ENCODE results near the gene ARMH4.

Gene ARMH4

DNA sequence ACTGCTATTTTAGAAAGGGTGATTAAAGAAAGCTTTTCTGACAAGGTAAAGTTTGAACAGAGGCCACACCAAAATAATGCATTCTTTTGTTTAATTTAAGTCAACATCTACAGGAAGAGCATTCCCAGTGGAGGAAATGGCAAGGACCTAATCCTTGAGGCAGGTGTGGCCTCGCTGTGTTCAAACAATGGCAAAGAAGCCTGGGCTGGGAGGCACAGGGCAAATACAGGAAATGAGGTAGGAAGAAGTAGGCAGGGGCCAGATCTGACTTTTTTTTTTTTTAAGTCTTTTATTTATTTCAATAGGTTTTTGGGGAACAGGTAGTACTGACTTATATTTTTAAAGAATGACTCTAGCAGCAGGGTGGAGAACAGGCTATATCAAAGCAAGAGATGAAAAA lies 53.5 kb downstream of the ARMH4 start:
- no peak for DNase-seq

DNA sequence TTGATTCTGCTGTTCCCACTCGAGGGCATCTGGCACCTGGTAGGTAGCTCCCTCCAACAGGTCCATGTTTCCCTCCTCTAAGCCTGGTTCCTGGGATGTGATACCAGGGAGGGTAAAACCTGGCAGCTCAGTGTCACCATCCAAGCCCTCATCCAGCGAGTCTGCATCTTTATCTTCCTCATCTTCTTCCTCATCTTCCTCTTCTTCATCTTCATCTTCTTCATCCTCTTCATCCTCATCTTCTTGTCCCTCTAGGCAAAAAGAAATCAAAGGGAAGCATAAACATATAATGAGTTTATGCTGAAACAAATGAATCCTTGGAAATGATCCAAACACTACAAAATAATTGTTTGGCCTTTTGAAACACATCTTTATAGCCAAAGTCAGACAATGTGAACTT lies 55.3 kb downstream of the ARMH4 start:
- no peak for DNase-seq

DNA sequence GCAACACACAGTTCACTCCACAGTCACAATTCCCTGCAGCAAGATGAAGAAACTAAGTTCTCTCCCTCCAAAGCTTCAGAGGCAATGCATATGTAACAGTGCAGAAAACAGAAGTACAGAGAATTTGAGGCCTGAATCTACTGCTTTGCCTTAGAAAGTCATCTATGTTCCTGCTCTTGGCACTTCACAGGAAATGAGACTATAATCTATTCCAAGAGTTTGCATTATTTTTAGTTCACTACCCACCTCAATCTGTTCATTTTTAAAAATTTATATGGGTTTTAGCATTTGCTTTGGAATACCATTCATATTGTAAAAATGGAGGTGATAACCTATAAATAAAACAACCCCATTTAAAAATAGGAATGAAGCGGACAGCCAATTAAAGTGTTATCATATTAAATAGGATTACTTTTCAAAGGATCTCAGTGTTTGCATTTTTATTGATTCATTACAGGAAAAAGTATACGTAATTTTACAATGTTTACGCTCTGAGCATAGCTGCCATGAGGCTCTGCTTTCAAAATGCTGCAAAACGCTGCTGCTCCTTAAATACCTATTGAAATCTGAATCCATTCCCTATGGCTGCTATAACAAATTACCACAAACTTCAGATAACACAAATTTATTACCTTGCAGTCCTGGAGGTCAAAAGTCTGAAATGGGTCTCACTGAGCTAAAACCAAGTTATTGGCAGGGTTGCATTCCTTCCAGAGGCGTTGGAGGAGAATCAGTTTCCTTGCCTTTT lies 60.0 kb downstream of the ARMH4 start:
- DNase-seq: no peak

DNA sequence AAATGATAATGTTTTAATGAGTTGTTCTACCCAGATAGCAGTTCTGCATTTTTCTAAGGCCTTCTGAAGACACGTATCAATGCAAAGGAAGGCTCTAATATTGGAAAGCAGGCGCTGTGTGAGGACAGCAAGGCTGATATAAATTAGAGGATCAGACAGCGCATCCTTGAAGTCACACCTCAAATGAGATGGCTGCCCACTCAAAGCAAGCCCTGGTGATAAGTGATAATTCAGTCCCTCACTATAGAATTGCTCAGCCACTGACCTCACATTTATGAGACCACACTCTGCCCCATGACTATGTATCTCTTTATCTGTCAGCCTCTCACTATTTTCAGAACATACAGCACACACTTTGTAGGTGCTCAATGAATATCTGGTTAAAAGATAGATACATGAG lies 62.4 kb downstream of the ARMH4 start:
- DNase-seq: no peak

DNA sequence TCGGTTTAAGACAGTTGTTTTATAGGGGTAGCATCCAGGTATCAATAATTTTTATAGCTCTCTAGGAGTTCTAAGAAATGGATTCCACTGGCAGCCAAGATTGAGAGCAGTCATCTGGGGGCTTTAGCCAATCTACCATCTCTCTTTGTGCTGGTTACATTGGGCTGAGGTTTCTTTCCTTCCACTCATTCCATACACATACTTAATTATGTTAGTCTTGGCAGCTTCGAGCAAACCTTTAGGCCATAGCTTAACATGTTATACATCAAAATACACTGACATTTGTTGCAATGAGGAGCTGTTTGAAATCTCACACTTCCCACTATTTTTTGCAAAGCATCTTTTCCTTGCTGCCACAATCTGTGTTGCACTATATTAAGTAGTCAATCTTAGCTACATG lies 63.1 kb downstream of the ARMH4 start:
- no peak for DNase-seq

DNA sequence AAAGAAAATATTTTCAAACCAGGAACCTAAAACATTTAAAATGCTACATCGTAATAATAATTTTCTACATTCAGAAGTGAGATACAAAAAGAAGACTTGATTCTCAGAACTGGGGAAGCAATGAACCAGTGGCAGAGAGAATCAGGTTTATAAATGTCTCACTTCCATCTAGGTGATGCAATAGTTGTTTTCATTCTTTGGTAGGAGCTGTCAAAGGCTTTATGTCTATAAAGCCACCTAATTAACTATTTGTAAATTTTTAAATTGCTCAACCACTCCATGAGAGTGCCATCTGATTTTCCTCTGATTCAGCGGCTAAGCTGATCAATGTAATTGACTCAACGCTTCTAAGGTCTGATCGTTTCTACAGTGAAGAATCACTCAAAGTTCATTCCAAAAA lies 66.1 kb downstream of the ARMH4 start:
- no peak for DNase-seq

DNA sequence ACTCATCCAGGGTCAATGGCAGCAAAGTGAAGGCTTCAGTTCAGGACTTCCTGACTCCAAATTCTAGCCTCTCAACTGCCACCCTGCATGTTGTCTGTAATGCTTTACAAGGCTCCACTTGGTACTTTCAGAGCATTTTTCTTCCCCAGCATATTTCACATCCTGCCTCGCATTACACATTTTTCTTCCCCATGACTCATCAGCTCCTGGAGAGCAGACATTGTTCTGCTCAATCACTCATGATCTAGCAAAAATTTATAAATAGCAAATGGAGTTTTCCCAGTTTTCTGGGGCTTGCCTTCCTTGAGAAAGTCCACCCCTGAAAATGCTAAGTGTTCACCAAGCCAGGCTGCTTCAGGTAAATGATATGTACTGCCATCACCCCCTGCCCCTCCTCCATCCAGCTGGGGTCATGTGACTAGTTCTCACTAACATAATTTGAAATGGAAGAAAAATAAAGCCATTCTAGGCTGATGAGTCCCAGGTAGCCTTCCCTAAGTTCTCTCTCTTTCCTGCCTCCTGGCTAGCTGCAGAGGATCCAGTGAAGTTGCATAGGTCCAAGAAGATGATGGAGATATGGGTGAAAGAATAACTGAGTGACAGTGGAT lies 69.4 kb downstream of the ARMH4 start:
- DNase-seq: peak; percentile 14

DNA sequence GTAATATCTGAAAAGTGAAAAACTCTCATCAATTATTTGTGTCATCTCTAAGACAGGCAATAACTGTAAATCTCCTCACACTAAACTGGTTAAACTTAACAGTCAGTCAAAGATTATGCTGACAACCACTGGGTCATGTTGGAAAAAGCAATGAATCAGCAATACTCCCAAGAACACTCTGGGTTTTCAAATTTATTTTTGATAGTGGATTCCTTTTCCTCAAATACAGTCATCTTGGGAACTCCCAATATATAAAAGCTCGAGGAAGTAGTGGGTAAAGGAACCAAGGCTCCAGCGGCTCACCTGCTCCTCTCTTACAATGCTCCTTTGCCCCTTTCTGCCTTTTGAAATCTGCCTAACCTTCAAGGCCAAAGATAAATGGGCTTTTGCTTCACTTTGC lies 70.0 kb downstream of the ARMH4 start:
- no peak for DNase-seq

DNA sequence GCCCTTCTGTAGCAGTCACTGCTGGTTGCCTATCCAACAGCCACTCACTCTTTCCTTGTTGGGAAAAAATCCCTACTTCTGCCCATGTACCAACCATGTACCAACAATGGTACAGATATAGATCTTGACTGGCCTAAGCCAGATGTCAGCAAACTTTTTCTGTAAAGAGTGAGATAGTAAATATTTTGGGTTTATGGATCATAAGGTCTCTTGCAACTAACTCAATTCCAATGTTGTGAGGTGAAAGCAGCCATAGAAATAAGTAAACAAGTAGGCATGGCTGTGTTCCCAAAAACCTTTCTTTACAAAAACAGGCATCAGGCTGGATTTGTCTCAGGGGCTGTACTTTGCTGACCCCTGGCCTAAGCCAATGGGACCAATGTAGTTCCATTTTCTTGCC lies 73.5 kb downstream of the ARMH4 start:
- DNase-seq: no peak

DNA sequence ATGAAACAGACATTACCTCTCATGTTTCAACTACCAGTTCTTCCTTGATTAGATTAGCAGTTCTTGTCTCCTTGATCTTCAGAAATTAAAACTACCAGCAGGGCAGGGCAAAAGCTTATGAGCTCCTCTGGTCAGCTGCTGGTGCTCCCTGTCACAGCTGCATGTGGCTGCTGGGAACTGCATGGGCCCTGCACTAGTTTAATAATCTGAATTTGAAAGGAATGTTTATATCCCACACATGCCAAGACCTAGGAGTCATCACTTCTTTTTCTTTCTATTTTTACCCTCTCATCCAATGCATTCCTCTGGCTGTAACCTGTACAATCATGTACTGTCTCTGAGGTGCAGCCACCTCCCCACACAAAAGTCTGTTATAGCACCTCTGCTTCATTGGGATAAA lies 73.9 kb downstream of the ARMH4 start:
- DNase-seq: no peak

DNA sequence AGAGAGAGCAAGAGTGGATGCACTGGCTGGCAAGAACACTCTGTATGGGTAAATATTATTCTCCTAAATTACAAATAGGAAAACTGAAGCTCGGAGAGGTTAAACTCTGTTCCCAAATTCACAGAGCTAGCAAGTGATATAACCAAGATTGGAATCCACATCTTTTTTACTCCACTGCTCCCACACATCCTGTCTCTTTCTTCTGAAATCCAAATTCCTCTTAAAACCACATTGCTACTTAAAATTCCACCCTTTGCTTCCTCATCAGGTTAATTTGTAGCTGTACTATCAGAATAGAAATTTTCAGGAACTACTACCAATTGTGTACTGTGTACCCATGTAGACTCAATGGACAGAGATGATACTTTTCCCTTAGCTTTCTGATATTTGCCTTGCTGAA lies 74.4 kb downstream of the ARMH4 start:
- no peak for DNase-seq

DNA sequence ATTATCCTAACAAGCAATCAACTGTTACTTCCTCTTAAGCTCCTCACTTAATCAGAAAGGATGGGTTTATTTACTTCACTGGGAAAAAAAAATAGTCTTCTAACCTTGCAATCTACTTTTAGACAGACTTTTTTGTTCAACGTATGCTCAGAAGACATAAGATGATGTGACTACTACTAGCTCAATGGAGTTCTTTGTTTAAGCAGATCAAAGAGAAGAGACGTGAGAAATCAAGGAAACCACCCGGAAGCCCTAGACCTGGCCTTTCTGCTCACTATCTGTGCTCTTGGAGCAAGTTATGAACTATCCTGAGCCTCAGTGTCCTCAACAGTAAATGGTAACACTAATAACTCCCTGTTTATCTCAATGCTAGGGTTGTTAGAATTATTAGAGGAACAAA lies 78.5 kb downstream of the ARMH4 start:
- DNase-seq: no peak

DNA sequence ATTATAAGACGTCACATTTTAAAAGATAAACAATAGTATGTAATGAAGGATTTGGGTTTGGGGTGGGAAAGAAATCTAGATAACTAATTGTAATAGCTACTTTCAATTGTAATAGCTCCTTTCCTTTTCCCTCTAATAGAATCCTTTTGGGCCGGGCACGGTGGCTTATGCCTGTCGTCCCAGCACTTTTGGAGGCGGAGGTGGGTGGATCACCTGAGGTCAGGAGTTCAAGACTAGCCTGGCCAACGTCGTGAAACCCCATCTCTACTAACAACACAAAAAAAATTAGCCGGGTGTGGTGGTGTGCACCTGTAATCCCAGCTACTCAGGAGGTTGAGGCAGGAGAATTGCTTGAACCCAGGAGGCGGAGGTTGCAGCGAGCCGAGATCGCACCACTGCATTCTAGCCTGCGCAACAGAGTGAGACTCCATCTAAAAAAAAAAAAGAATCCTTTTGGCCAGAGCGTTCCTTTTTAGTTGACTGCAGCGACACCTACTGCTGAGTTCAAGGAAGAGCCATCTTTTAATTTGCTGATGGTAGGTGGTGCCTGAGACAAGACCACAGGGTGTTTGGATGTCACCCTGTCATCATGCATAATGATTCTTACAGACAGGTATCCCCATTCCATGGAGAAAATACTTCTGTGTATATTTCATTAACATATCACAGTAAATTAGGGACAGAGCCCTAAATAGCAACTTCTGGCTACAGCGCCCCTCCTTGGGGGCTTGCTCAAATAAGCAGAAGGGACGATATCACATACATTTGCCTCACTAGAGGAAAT lies 79.5 kb downstream of the ARMH4 start:
- peak; percentile 63 for DNase-seq

DNA sequence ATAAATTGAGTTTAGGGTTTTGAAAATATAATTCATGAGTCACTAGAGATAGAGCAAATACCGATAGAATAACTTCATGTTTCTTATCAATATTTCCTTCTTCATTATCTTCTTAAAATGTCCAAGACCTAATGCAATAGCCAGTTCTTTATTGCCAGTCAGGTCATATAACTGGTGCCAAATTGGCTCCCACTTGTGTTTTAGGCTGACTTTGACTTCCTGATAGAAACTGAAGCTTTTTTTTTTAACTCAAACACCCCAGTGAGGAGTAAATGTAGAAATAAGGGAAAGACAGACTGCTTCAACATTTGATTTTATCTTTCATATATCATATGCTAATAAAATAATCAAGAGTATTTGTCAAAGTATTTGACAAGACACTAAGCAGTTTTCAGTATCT lies 80.7 kb downstream of the ARMH4 start:
- no peak for DNase-seq

DNA sequence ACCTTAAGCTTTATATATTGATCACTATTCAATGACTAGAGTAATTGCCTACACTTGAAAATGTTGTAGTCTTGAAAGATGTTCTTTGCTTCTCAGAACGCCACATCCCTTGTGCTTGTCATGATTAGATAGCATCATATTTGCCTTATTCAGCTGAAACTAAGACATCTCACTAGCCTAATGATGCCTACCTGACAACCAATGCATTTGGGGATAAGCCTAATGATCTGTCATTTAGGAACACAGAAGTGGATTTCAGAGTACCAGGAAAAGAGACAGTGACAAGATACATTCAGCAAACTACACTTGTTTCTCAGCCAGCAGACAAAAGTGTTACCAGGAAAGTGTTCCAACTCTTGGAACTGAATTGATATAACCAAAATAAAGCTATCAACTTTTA lies 83.7 kb downstream of the ARMH4 start:
- no peak for DNase-seq

DNA sequence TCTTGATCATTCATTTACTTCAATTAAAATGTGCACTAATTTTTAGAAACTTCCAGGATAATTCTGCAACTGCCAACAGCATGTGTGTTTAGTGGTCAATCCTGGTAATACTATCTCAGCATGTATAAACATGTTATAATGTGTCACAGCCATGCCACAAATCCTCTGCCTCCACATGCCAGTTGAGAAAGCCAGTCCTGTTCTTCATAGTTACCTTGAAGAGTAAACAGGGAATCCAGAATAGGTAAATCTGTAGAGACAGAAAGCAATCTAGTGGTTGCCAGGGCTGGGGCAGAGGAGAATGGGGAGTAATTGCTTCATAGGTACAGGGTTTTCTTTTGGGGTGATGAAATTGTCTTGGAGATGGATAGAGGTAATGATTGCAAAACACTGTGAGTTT lies 85.9 kb downstream of the ARMH4 start:
- DNase-seq: no peak

DNA sequence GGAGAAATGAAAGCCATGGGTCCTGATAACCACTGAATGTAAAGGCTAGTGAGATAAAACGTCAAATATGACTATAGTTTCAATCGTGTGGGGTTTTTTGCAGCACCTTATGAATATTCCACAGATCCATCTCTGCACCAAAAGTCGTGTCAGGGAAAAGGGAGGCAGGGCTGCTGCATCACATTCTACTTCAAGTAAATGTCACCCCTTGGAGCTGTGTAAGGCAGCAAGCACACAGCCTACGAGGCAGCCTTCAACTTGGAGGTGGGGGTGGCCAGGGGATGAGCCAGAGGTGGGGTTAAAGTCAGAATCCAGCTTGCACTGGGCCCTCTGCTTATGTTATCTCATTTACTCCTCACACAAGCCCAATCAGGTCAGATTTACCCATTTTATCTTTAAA lies 90.4 kb downstream of the ARMH4 start:
- no peak for DNase-seq

DNA sequence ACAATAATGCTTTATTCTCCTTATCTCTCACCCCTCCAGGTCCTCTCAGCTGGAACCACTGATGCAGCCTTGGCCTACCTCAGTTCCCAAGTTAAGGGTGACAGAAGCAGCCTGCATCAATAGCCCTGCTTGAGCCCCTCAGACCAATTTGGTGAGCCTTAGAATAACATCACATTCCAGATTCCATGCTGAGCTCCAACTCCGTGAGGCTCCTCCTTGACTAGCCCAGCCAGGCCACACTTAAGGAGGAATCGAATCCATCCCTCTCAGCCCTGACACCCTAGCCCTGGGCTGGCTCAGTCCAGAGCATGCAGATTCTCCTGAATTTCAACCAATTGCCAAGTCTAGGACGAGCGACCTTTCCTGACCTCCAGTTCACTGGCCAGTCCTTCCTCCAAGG lies 91.1 kb downstream of the ARMH4 start:
- no peak for DNase-seq

DNA sequence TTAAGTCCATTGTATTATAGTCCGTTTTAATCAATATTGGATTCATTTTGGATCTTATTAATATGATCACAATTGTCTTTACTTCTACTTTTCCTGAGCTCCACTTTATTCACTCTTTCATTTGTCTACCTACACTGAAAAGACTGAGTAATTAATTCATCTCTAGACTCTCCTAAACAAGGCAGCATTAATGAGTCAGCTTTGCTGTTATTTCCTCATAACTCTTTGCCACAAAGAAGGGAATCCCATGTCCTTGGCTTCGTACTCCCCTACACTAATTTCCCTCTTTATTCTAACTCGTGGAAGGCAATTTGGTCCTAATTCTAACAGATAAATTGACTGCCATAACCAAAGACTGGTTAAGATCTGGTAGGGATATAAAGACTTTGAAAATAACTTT lies 91.9 kb downstream of the ARMH4 start:
- no peak for DNase-seq

DNA sequence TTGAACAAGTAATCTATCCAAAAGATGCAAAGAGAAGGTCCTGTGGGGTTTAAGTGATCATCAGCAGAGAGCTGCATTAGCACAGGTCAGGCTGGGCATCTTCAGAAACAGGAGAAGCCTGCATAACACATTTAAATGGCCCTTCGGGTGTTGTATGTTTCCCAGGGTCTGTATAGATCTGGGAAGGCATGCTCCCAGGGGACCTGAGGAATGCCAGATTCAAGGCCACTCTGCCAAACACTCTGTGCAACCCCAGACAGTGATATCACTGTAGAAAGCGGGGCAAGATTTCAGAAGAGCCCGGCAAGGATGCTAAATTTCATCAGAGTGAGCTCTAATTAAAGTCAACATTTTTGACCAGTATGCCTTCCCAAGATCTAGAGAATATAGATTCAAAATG lies 92.9 kb downstream of the ARMH4 start:
- DNase-seq: no peak

DNA sequence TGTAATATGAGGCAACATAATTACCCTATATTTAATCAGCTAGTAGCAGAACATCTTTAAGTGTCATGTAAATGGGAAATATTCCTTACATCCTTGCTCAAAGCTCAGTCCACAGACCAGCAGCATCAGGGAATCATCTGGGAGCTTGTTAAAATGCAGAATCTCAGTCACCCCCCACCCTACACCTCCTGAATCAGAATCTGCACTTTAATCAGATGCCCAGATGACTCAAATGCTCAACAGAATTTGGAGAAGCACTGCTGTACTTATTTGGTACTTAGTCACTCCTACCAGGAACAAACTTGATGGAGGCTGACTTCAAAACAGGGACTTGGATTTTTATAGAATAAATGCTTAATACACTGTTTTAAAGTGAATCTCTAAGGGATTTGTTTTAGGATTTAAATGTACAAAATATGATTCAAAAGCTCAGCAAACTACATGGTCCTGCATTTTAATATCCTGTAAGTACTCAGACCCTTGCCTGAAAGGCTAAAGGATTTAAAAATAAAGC lies 96.5 kb downstream of the ARMH4 start:
- DNase-seq: no peak

DNA sequence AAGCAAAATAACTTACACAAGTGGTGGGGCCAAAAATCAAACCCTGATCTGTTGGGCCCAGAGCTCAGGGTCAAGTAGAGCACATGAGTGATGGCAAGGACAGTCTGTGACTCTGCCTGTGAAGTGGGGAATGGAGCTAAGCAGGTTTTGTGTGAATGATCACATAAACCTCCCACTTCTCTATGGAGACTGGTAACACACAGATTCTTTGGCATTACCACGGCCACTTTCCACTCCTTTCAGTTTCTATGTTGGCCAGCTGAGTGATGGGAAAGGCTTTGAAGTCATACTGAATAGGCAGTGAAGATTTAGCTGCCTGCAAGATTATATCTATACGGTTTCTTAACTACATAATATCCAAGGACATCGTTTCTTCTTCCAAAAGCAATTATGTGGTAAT lies 97.9 kb downstream of the ARMH4 start:
- no peak for DNase-seq

DNA sequence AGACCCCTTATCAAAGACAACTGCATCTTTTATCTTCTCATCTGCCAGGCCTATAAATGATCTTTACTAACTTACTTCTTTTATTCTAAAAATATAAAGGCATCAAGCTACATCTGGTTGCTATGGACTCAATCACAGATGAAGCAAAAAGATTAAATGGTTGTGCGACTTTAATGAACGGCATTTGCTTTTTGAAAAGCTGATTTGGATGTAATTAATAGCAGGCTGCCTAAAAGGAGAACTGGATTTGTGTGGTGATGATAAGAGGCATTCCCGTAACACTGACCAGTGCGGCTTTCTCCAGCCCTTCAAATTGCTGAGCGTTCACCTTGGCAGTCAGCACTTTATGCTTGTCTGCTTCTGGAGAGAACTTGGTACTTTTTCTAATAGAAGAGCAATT lies 103.8 kb downstream of the ARMH4 start:
- no peak for DNase-seq

DNA sequence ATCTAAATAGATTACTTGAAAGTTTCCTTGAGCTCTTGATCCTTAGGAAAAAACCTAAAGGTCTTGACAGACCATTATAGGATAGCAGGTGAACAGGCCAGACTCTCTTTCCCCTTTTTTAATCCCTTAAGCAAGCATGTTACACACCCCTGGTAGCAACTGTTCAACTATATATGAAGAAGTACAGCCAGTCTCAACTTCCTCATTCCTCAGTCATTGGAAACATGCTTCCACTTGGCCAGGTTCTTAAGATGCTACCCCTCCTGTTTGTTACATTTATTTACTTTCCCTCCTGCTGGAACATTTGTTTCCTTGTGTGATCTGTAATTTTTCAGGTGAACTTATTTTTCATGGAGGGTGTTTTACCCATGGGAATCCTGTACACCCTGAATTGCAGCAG lies 124.1 kb downstream of the ARMH4 start:
- no peak for DNase-seq

All from activated CD4-positive, alpha-beta T cell treated with anti-CD3 and anti-CD28 coated beads, Interleukin-2, amount 50 U/mL, for 16 hours (primary cell).